ENCODE data around the gene ADGRD2.

DNA sequence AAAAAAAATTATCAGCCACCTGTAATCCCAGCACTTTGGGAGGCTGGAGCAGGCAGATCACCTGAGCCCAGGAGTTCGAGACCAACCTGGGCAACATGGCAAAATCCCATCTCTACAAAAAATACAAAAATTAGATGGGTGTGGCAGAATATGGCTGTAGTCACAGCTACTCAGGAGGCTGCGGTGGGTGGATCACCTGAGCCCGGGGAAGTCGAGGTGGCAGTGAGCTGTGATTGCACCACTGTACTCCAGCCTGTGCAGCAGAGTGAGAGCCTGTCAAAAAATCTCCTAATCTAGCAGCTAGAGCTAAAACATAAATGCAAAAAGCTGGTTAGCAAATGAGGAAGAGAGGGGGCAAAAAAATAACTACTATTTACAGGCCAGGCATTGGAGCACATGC is 47.0 kb upstream of the ADGRD2 start:
- TF ChIP-seq, protein P1, sequence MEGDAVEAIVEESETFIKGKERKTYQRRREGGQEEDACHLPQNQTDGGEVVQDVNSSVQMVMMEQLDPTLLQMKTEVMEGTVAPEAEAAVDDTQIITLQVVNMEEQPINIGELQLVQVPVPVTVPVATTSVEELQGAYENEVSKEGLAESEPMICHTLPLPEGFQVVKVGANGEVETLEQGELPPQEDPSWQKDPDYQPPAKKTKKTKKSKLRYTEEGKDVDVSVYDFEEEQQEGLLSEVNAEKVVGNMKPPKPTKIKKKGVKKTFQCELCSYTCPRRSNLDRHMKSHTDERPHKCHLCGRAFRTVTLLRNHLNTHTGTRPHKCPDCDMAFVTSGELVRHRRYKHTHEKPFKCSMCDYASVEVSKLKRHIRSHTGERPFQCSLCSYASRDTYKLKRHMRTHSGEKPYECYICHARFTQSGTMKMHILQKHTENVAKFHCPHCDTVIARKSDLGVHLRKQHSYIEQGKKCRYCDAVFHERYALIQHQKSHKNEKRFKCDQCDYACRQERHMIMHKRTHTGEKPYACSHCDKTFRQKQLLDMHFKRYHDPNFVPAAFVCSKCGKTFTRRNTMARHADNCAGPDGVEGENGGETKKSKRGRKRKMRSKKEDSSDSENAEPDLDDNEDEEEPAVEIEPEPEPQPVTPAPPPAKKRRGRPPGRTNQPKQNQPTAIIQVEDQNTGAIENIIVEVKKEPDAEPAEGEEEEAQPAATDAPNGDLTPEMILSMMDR (IDR thresholded peaks at IDR 0.05): no peak
- no peak for TF ChIP-seq POLR2A (IDR thresholded peaks at IDR 0.05; ENCODE audit: low read length)
- no peak for TF ChIP-seq EP300 (IDR thresholded peaks at IDR 0.05)
- TF ChIP-seq, protein P2, sequence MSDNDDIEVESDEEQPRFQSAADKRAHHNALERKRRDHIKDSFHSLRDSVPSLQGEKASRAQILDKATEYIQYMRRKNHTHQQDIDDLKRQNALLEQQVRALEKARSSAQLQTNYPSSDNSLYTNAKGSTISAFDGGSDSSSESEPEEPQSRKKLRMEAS (IDR thresholded peaks at IDR 0.05): no peak
- no peak for TF ChIP-seq RAD21 (conservative IDR thresholded peaks at IDR 0.05 in 1 of 2, IDR thresholded peaks at IDR 0.05 in 1 of 2)
